Uterus (tissue), 2 donors: ENCODE data around the gene TEX2.

ENCODE experiments used
- POLR2A ChIP-seq, 2 donors: fragments of 450-650 bp; IDR thresholded peaks; one replicate each; pipeline ENCODE4 v1.6.1; 2016; ENCODE audit warnings: antibody characterized with exemption in 2 of 2, mild to moderate bottlenecking in 1 of 2, moderate library complexity in 1 of 2
- TF ChIP-seq, protein P1 (sequence below), 4 experiments: fragments of 200-600 bp in 2 of 4; fragments of 450-650 bp in 2 of 4; sonication (generic) in 2 of 4; IDR thresholded peaks; one replicate each; pipeline ENCODE4 v1.5.1; 2016 to 2019; ENCODE audit warnings: antibody characterized with exemption in 4 of 4, mild to moderate bottlenecking in 2 of 4, moderate library complexity in 1 of 4

DNA sequence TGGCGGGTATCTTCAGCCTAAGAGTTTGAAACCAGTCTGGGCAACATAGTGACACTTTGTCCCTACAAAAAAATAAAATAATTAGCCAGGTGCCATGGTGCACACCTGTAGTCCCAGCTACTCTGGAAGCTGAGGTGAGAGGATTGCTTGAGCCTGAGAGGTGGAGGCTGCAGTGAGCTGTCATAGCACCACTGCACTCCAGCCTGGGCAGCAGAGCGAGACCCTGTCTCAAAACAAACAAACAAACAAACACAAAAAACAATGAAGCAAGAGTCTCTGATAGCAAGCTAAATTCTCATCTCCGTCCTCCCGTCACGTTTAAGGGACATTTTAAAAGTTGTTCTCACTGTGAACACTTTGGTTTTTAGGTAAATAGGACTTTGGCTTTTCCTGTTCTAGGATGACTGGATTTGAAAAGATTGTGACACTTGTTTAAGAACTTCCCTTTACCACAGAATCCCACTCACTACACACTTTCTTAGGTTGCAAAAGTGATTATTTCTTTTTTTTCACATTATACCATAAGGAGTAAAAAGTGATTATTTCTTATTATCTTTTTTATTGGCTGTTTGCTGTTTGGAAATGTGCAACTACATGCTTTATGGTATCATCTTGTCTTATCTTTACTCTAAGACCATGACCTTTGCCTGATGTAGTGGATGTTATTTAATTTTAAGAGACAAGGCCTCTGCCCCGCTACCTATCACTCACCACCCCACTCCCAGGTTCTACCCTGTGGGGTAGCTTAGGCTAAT lies 128.7 kb downstream of the TEX2 start:
- TF ChIP-seq, protein P1, sequence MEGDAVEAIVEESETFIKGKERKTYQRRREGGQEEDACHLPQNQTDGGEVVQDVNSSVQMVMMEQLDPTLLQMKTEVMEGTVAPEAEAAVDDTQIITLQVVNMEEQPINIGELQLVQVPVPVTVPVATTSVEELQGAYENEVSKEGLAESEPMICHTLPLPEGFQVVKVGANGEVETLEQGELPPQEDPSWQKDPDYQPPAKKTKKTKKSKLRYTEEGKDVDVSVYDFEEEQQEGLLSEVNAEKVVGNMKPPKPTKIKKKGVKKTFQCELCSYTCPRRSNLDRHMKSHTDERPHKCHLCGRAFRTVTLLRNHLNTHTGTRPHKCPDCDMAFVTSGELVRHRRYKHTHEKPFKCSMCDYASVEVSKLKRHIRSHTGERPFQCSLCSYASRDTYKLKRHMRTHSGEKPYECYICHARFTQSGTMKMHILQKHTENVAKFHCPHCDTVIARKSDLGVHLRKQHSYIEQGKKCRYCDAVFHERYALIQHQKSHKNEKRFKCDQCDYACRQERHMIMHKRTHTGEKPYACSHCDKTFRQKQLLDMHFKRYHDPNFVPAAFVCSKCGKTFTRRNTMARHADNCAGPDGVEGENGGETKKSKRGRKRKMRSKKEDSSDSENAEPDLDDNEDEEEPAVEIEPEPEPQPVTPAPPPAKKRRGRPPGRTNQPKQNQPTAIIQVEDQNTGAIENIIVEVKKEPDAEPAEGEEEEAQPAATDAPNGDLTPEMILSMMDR (IDR thresholded peaks at IDR 0.05), result no peak
- no peak for TF ChIP-seq POLR2A (IDR thresholded peaks at IDR 0.05)
